ENCODE data around the gene MARF1.
"Not testable (repeated sequence)": the region's sequence is repeated elsewhere in the genome, so short reads cannot be mapped to it uniquely, and the experiment has no call there.

The MARF1 gene

DNA sequence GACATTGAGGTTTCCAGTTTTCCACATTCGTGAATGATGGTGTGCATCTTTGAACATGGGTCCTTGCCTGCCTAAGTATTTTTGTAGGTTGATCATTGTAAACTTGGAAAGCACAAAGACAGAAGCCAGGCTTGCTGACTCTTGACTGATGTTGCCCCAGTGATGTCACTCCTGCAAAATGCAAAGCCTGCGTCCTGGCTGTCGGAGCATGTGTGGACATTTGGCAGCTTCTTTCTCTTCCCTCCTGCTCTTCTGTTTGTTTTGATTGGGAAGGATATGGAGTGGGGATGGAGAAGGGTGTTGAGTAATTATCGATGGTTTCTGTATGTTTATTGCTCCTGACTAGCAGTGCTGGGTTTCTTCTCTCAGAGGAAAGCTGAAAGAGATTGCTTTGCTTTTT lies 10.3 kb upstream of the MARF1 start:
- no peak for DNase-seq (ENCODE audit: low read depth in 2 of 2)

DNA sequence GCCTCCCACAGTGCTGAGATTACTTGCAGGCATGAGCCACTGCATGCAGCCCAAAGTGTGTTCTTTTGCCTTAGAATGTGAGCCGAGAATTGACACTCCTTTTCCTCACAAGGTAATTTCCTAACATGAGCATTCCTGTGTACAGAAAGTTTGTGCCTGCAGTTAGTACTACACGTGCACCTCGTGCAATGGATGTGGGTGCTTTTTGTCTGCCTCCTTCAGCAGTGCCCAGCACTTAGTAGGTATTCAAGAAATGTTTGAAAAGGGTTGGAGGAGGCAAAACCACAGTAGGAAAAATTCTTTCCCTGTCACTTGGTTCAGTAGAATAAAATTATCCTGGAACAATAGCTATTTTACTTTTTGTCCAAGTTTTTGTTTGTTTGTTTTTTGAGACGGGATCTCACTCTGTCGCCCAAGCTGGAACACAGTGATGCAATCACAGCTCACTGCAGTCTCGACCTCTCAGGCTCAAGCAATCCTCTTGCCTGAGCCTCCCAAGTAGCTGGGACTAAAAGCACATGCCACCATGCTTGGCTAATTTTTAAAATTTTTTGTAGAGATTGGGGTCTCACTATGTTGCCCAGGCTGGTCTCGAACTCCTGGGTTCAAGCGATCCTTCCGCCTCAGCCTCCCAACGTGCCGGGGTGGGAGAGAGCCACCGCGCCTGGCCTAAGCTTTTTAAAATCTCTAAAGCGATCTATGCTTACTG lies 9.5 kb upstream of the MARF1 start:
- no peak for DNase-seq (ENCODE audit: low read depth in 2 of 2)

DNA sequence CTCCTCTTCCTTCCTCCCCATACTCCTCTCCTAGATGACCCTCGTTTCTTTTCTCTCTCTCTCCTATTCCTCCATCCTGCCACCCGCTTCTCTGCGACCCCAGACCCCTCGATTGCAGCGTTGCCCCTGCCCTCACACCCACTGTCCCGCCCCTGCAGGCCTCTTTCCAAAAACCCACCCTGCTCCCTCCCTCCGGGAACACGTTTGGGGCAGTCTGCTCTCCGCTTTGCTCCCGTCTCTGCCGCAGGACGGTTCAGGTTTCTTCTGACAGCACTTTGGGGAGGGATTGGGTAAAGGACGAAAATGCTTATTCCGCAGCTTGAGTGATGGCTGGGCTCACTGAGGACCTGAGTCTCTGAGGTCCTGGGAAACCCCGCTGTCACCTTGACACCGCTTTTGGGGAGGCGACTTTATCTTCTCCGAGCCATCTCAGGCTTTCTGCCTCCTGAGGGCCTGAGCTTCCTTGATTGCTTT lies 7.8 kb upstream of the MARF1 start:
- DNase-seq (ENCODE audit: low read depth in 2 of 2), result no peak

DNA sequence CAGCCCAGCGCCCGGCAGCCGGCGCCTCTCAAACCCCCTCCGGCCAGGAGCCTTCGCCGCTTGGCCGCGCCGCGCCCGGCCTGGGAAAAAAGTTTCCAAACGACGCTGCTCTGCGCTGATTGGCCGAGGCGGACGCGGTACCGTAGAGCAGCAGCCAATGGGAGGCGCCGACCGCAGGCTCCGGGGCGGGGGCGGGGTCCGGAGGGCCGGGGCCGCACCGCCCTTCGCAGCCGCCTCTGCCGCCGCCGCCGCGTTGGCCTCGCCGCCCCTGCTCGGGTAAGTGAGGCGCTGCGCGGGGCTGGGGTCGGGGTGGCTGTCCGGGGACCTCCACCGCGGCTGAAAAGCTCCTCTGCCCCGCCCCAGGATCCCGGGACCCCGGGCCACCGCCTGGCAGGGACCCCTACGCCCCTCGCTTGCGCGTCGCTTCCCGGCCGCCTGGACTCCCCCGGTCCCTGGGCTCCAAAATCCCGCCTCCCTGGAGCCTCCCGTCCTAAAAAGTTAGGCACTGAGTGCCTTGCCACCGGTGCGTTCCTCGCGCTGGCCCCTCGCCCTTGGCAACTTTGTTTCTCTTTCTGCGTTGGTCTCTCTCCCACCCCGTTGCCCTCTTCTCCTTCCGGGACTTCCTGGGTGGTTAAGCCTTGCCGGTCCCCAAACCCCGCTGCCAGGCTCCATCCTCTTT lies 7.2 kb upstream of the MARF1 start, which contains the start of gene NDE1:
TSS of gene NDE1 (plus strand) at position 227 of the 679 bp plus-strand sequence. CDS start 14,534 bp downstream, outside the sequence.
- DNase-seq (ENCODE audit: low read depth in 2 of 2), result peak; percentile 66 to 73

DNA sequence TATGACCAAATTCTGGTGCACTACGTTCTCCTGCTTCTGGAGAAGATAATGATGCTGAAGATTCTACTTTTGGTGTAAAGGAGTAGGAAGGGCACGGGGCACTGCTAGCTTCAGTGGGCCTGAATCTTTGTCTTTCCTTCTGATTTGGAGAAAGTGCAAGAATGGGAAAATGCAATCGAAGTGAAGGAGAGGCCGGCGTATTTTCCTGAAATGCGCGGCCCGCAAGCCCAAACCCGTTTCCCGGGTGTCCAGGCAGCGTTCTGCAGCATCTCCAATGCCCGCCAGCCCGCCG lies 6.7 kb upstream of the MARF1 start:
- no peak for DNase-seq (ENCODE audit: low read depth in 2 of 2)

DNA sequence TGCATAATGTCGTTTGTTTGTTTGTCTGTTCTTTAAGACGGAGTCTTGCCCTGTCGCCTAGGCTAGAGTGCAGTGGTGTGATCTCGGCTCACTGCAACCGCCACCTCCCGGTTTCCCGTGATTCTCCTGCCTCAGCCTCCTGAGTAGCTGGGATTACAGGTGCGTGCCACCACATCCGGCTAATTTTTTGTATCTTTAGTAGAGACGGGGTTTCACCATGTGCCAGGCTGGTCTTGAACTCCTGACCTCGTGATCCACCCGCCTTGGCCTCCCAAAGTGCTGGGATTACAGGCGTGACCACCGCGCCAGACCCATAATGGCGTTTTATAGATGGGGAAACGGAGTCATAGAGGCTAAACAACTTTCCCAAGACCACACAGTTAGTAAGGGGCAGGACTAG lies 6.4 kb upstream of the MARF1 start:
- not testable (repeated sequence) for DNase-seq (ENCODE audit: low read depth in 2 of 2)

DNA sequence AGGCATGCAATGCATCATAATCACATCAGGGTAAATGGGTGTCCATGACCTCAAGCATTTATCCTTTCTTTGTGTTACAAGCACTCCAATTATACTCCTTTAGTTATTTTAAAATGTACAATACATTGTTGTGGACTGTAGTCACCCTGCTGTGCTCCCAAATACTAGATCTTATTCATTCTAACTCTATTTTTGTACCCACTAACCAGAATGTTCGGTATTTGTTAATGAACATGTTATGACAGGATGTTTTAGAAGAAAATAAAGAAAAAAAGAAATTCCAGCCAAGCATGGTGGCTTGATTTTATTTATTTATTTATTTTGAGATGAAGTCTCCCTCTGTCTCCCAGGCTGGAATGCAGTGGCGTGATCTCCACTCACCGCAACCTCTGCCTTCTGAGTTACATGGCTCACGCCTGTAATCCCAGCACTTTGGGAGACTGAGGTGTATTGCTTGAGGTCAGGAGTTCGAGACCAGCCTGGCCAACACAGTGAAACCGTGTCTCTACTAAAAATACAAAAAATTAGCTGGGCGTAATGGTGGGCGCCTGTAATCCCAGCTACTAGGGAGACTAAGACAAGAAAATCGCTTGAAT lies 5.3 kb upstream of the MARF1 start:
- DNase-seq (ENCODE audit: low read depth in 2 of 2), result no peak

DNA sequence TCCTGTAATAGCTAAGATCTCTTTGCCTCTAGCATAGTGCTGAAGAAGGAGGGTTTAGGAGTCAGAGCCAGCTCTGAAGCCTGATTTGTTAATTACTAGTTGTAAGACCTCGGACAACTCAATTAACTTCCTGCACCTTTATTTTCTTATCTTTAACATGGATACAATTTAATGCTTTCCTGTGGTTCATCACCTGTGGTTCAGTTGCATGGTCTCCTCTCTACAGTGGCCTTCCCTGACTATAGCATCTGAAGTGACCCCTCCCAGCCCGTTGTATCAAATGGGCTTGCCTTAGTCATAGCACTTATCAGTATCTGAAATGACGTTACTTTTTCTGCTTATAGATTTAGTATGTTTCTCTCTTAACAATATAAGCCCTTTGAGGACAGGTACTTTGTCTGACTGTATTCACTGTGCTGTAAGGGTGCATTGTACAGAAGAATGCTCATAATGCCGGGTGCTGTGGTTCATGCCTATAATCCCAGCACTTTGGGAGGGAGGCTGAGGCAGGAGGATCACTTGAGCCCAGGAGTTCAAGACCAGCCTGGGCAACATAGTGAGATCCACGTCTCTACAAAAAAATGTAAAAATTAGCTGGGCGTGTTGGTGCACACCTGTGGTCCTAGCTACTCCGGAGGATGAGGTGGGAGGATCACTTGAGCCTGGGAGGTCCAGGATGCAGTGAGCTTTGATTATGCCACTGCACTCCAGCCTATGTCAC lies 4.5 kb upstream of the MARF1 start:
- no peak for DNase-seq (ENCODE audit: low read depth in 2 of 2)

DNA sequence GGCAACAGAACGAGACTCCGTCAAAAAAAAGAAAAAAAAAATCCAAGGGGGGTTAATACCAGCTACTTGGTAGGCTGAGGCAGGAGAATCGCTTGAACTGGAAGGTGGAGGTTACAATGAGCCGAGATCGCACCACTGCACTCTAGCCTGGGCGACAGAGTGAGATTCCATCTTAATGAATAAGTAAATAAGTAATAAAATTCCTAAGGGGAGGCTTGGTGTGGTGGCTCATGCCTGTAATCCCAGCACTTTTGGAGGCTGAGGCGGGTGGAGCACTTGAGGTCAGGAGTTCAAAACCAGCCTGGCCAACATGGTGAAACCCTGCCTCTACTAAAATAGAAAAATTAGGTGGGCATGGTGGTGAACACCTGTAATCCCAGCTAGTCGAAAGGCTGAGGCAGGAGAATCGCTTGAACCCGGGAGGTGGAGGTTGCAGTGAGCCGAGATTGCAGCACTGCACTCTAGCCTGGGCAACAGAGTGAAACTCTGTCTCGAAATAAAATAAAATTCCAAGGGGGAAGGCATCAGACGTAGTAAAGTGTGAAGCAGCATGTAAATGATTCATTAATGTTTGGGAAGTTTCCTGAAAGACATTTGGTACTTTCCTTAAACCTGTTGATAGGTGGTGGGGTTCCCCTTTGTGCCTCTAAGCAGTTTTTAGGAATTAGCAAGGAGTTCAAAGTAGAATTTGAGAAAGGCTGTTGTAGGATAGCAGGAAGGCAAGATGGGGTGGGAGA lies 3.8 kb upstream of the MARF1 start:
- not testable (repeated sequence) for DNase-seq (ENCODE audit: low read depth in 2 of 2)

DNA sequence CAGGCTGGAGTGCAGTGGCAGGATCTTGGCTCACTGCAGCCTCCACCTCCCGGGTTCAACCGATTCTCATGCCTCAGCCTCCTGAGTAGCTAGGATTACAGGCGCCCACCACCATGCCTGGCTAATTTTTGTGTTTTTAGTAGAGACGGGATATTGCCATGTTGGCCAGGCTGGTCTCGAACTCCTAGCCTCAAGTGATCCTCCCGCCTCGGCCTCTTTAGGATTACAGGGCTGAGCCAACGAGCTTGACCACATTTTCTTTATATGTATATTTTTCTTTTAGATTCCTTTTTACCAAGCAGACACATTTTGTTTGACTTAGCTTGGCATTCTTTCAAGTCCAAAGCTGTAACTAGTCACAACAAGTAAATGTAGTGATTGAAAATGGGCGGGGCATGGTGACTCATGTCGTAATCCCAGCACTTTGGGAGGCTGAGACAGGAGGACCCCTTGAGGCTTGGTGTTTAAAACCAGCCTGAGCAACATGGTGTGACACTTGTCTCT lies 2.1 kb upstream of the MARF1 start:
- DNase-seq (ENCODE audit: low read depth in 2 of 2), result not testable (repeated sequence)

DNA sequence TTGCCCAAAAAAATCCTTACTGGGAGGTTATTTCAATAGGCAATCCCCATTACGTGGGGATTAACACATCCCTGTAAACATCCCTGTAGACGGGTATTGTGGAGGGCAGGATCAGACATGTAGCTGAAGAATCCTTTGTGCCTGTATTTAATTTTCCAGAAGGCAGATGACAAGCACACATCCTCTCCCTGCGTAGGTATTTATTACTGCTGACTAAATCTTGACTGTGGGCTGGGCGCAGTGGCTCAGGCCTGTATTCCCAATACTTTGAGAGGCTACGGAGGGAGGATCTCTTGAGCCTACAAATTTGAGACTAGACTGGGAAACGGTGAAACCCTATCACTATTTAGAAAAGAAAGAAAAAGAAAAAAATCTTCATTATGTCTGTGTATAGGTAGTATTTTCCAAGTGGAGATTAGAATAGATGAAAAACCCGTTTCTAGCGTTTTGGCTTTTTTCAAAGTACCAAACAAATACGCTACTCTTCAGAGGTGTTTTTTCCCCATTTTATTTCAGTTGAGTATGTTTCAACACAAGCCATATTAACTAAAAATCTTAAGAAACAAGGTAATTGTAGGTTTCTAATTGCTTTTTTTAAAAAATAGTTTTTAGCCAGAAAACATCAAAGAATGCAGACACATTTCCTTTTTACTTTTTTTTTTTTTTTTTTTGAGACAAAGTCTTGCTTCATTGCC lies 1.5 kb upstream of the MARF1 start:
- no peak for DNase-seq (ENCODE audit: low read depth in 2 of 2)

DNA sequence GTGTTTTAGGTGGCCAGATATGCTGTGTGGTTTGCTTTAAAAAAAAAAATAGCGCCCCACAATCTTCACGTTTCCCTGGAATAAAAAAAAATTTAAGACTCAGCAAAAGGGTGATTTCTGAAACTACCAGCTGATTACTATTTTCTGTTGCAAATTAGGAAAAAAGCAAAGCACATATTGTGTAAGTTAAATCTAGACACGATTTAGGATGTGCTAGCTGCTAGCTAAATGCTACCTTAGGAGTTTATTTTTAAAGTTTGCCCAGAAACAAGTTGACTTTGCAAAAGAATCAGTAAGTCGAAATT lies 944 bp upstream of the MARF1 start:
- DNase-seq (ENCODE audit: low read depth in 2 of 2), result no peak

DNA sequence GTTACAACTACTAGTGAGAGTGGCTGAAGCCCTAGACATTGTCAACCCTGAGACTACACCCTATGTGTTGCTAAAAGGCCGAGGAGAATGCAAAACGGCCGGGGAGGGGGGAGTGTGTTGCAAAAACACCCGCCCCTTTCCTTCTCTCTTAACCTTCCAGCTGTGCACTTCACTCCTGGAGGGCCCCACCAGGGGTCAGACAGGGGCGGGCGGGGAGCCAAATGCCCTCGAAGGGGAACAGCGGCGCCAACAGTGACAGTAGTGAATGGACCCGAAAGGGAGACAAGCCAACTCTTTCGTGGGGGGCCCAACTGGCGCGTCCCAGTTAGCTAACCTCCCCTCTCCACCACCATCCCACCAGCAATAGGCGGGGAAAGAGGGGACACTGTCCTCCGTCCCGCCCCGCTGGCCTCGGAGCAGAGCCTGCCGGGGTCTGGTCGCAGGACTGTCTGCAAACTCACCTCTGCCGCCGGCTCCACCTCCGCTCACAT lies 352 bp downstream of the MARF1 start:
- peak; percentile 46 to 55 for DNase-seq (ENCODE audit: low read depth in 2 of 2)

DNA sequence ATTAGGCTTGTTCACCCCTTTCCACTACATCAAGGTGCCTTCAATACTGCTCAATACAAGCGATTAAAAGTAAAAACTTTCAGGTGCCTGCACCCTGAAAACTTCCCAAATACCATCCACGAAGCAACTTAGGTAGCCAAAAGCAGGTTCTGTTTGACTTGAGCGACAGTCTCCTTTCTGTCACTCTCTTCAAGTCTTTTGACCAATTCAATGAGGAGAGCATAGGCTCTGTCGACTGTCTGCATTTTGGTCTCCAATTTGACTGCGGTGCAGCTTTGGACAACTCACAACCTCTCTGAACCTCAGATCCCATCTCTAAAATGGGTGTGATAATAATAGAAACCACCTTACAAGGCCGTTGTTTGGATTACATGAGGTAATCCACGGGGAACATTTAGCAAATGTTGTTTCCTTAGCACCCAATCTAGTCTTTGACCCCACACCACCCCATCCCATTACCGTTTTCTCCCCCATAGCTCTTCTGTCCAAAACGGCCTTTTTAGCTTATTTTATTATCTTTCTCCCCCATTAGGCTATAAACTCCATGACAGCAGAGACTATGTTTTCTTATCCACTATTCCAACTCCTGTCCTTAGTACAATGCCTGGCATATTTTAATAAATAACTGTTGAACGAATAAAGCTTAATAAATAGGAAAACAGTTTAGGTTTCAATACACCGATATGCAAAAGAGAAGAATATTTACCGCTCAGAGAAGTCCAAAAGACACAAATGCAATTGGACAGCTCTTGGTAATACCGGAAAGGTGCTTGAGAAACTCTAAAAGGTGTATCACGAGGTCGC lies 999 bp downstream of the MARF1 start:
- DNase-seq (ENCODE audit: low read depth in 2 of 2), result no peak

DNA sequence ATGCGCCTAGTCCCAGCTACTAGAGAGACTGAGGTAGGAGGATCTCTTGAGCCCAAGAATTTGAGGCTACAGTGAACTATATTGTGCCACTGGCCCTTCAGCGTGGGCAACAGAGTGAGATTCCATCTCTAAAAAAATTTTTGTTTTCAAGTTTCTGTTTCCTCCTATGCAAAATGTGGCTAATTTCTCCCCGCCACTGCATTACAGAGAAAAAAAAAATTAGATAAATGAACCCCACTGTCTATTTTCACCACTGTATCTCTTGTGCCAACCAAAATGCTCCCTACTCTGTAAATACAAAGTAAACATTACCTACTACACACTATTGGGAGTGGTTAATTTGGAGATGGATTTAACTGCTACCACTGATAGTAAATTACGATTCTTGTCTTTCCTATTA lies 2.0 kb downstream of the MARF1 start:
- no peak for DNase-seq (ENCODE audit: low read depth in 2 of 2)

DNA sequence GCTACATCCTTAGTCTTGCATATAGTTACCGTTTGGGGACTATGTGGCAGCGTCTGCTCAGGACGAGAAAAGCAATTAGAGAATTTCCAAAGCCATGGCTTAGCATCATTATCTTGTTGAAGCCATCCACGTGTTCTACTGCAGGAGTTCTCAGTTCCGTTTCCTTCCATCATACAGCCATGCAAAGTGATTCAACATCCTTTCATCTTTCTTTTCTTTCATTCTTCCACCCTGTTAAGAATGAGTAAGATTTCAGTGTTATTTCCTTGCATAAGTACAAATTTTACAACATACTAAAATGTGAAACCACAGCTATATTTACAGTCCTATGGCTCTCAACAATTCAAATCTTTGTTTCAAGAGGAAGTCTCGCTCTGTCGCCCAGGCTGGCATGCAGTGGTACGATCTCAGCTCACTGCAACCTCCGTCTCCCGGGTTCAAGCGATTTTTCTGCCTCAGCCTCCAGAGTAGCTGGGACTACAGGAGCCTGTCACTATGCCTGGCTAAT lies 3.8 kb downstream of the MARF1 start:
- no peak for DNase-seq (ENCODE audit: low read depth in 2 of 2)

DNA sequence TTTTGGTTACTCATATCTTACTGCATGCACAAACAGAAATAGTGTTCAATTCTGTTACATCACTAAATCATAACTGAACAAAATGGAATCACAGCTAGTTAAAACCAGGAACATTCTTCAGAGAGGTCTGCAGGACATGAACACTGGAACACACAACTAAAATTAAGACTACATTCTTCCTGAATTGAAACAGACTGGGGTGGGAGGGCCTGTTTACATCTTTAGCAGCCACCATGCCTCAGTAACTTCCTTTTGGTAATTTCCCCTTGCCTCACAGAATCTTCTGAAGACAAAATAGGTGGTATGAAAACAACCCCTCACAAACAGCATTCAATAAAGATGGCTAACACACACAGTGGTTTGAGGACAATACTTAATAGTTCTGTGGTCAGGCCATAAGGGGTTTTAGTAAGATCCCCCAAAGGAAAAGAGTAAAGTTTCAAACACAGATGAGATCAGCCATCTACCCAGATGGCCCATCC lies 6.5 kb downstream of the MARF1 start:
- DNase-seq (ENCODE audit: low read depth in 2 of 2), result no peak

DNA sequence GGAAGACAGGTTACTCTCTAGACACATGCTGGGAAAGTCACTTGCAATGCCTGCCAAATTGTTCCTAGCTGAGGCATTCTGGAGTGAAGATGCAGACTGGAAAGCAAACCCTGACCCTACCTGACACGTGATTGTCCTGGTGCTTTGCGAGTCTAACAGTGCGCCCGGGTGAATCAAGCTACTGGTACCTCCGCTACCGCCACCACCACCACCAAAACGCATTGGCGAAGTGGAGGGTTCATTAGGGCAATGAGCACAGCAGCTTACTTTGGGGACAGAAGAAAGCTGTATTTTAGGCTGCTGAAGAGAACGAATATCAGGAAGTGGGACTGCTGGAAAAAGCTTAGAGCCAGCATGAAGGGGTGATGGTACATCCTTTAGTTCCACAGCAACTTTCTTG lies 7.0 kb downstream of the MARF1 start:
- DNase-seq (ENCODE audit: low read depth in 2 of 2), result no peak

DNA sequence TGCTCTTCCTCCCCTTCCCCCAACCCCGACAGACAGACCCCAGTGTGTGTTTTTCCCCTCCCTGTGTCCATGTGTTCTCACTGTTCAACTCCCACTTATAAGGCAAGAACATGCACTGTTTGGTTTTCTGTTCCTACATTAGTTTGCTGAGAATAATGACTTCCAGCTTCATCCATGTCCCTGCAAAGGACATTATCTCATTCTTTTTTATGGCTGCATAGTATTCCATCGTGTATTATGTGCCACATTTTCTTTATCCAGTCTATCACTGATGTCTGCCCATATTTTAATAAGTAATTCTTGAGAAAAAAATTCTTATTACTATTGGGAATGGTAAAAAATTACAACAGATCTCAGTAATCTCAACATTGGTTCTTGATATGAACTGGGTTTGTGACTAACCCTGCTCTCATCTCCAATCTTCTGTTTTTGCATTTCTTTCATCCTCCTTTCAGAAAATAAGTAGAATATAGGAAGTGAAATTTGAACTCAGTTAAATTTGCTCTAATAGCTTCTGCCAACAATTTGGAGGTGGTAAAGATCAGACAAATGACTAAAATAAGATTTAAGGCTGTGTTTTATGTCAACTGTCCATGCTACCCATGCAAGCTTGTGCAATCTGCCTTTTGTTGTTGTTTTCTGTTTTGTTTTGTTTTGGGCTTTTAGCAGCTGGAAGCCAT lies 11.1 kb downstream of the MARF1 start:
- DNase-seq (ENCODE audit: low read depth in 2 of 2), result no peak

Data from activated CD8-positive, alpha-beta memory T cell treated with anti-CD3 and anti-CD28 coated beads for 4 hours (primary cell).